ENCODE data around the gene SAP25.

DNA sequence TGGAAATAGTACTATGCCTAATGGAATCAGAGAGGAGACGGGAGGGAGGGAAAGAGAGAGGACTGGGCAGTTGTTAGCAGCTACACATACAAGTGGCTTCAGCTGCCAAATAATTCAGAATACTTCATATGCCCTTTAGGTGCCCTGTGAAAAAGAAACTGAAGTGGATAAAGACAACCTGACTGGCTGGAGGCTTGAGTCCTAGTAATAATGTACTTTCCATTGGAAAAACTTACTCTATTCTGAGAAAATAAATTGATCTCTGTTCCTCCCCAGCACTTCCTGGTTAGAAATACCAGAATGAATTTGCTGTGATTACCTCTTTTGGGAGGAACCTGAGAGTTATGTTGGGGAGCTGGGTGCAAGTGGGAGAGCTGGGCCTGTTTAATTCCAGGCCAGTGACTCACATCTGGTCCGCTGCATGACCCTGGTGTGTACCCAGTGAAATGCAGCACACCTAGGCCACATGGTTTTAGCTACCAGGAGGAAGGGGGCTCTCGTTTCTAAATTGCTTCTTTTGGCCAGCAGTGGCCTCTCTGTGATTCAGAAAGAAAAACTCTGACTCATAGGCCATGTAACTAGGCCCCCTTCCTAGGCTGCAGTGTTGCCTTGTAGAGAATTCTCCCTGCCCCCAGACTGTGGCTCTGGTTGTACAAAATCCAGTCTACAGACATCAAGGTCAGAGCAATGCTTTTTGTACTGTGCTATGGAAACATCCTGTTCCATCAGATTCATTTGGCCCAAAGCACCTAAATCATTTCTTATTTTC is 28.2 kb downstream of the SAP25 start:
- TF ChIP-seq EZH2 (optimal IDR thresholded peaks at IDR 0.05; ENCODE audit: low read depth, low read length) = no peak
- TF ChIP-seq, protein P1, sequence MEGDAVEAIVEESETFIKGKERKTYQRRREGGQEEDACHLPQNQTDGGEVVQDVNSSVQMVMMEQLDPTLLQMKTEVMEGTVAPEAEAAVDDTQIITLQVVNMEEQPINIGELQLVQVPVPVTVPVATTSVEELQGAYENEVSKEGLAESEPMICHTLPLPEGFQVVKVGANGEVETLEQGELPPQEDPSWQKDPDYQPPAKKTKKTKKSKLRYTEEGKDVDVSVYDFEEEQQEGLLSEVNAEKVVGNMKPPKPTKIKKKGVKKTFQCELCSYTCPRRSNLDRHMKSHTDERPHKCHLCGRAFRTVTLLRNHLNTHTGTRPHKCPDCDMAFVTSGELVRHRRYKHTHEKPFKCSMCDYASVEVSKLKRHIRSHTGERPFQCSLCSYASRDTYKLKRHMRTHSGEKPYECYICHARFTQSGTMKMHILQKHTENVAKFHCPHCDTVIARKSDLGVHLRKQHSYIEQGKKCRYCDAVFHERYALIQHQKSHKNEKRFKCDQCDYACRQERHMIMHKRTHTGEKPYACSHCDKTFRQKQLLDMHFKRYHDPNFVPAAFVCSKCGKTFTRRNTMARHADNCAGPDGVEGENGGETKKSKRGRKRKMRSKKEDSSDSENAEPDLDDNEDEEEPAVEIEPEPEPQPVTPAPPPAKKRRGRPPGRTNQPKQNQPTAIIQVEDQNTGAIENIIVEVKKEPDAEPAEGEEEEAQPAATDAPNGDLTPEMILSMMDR (IDR thresholded peaks at IDR 0.05; ENCODE audit: low read length) = no peak

All from MM.1S (cell line).